ENCODE measurements around the gene OGDH. TPM values are rescaled to one million over a fixed set of nuclear protein-coding genes. Genes with fewer than 3 reads are reported as not detected.

OGDH gene
- total RNA-seq, 1 experiment from 2014 or later = 56.0 TPM

- in situ Hi-C loops (cut with HindIII; ENCODE audit: low pct_unique_long_range_greater_than_20kb, low sequenced_read_pairs) = no loop called here
- no peak for DNase-seq (ENCODE audit: low read depth)
Measured at GRCh38 chr7:44740055-44740454, 133.6 kb downstream of the OGDH start.

- in situ Hi-C loops (cut with HindIII; ENCODE audit: low pct_unique_long_range_greater_than_20kb, low sequenced_read_pairs) = no loop called here
Measured at GRCh38 chr7:44743750-44744149, 137.3 kb downstream of the OGDH start.

GRCh38 chr7:44748045-44748947, 141.9 kb downstream of the OGDH start, which contains the start of gene ZMIZ2:
TSS of gene ZMIZ2 (plus strand) at chr7:44748847. CDS start at chr7:44756250, 7,403 bp downstream.
- in situ Hi-C loops (cut with HindIII; ENCODE audit: low pct_unique_long_range_greater_than_20kb, low sequenced_read_pairs) = no loop called here
- peak; percentile 88 for DNase-seq (ENCODE audit: low read depth)

More at GRCh38 chr7:44743750-44744149, 137.3 kb downstream of the OGDH start:
- DNase-seq (ENCODE audit: low read depth) = no peak

- in situ Hi-C loops (cut with HindIII; ENCODE audit: low pct_unique_long_range_greater_than_20kb, low sequenced_read_pairs) = no loop called here
- DNase-seq (ENCODE audit: low read depth) = no peak
Measured at GRCh38 chr7:44748948-44749731, 142.7 kb downstream of the OGDH start.

GRCh38 chr7:44749992-44750391, 143.6 kb downstream of the OGDH start:
- DNase-seq (ENCODE audit: low read depth) = no peak

GRCh38 chr7:44750424-44750823, 144.0 kb downstream of the OGDH start:
- DNase-seq (ENCODE audit: low read depth) = no peak
- in situ Hi-C loops (cut with HindIII; ENCODE audit: low pct_unique_long_range_greater_than_20kb, low sequenced_read_pairs) = no loop called here

More at GRCh38 chr7:44749992-44750391, 143.6 kb downstream of the OGDH start:
- in situ Hi-C loops (cut with HindIII; ENCODE audit: low pct_unique_long_range_greater_than_20kb, low sequenced_read_pairs) = no loop called here

GRCh38 chr7:44750921-44751571, 144.6 kb downstream of the OGDH start:
- DNase-seq (ENCODE audit: low read depth) = peak; percentile 68
- in situ Hi-C loops (cut with HindIII; ENCODE audit: low pct_unique_long_range_greater_than_20kb, low sequenced_read_pairs) = no loop called here

GRCh38 chr7:44752822-44753221, 146.4 kb downstream of the OGDH start:
- DNase-seq (ENCODE audit: low read depth) = no peak
- in situ Hi-C loops (cut with HindIII; ENCODE audit: low pct_unique_long_range_greater_than_20kb, low sequenced_read_pairs) = no loop called here

- DNase-seq (ENCODE audit: low read depth) = no peak
- in situ Hi-C loops (cut with HindIII; ENCODE audit: low pct_unique_long_range_greater_than_20kb, low sequenced_read_pairs) = no loop called here
Measured at GRCh38 chr7:44754802-44755697, 148.6 kb downstream of the OGDH start.

GRCh38 chr7:44755698-44756627, 149.5 kb downstream of the OGDH start:
- in situ Hi-C loops (cut with HindIII; ENCODE audit: low pct_unique_long_range_greater_than_20kb, low sequenced_read_pairs) = no loop called here
- no peak for DNase-seq (ENCODE audit: low read depth)

- no peak for DNase-seq (ENCODE audit: low read depth)
- in situ Hi-C loops (cut with HindIII; ENCODE audit: low pct_unique_long_range_greater_than_20kb, low sequenced_read_pairs) = no loop called here
Measured at GRCh38 chr7:44756904-44757303, 150.5 kb downstream of the OGDH start.

GRCh38 chr7:44757311-44757710, 150.9 kb downstream of the OGDH start:
- in situ Hi-C loops (cut with HindIII; ENCODE audit: low pct_unique_long_range_greater_than_20kb, low sequenced_read_pairs) = no loop called here
- no peak for DNase-seq (ENCODE audit: low read depth)

GRCh38 chr7:44757739-44758138, 151.3 kb downstream of the OGDH start:
- in situ Hi-C loops (cut with HindIII; ENCODE audit: low pct_unique_long_range_greater_than_20kb, low sequenced_read_pairs) = no loop called here
- no peak for DNase-seq (ENCODE audit: low read depth)
